Adrenal gland (tissue), 5 donors: ENCODE results near the gene PLXNA2.

Experiments
- POLR2A ChIP-seq, 2 donors: fragments of 450-650 bp; IDR thresholded peaks; one replicate each; pipeline ENCODE4 v1.6.1; 2017; ENCODE audit warnings: antibody characterized with exemption in 2 of 2, mild to moderate bottlenecking in 2 of 2, moderate library complexity in 1 of 2
- TF ChIP-seq, protein P1 (sequence below), 6 experiments: fragments of 450-650 bp in 4 of 6; fragments of 200-600 bp in 2 of 6; sonication (generic) in 1 of 6; IDR thresholded peaks; 1 replicate in 5 of 6; 2 replicates in 1 of 6; pipeline versions ENCODE4 v1.5.1 to v1.8.0; 2016 to 2021; ENCODE audit warnings: antibody characterized with exemption in 6 of 6, mild to moderate bottlenecking in 2 of 6, moderate library complexity in 1 of 6
- donor health status: DM: no; HTN: no; CAD: no.

DNA sequence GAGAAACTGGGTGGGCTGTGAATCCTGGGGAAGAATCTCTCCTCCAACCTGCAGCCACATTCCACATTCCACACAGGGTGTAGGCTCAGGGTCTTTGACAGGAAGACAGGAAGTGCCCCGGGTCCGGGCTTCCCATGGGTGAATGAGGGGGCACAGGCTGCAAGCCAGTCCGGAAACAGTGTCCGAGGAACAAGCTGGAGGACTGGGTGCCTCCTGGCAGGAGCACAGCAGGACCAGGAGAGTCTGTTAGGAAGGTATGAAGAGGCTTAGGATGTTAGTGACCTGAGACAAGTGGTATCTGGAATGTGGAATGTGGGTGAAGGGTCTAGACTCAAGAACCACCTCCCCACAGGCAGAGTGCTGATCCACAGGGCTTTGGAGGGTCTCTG lies 212.3 kb downstream of the PLXNA2 start:
- TF ChIP-seq, protein P1, sequence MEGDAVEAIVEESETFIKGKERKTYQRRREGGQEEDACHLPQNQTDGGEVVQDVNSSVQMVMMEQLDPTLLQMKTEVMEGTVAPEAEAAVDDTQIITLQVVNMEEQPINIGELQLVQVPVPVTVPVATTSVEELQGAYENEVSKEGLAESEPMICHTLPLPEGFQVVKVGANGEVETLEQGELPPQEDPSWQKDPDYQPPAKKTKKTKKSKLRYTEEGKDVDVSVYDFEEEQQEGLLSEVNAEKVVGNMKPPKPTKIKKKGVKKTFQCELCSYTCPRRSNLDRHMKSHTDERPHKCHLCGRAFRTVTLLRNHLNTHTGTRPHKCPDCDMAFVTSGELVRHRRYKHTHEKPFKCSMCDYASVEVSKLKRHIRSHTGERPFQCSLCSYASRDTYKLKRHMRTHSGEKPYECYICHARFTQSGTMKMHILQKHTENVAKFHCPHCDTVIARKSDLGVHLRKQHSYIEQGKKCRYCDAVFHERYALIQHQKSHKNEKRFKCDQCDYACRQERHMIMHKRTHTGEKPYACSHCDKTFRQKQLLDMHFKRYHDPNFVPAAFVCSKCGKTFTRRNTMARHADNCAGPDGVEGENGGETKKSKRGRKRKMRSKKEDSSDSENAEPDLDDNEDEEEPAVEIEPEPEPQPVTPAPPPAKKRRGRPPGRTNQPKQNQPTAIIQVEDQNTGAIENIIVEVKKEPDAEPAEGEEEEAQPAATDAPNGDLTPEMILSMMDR (IDR thresholded peaks at IDR 0.05): no peak
- no peak for TF ChIP-seq POLR2A (IDR thresholded peaks at IDR 0.05)
